KMS-11 (cell line): ENCODE results near the gene IMMP2L.

Experiments
- H2AFZ ChIP-seq: fragments of 200-600 bp; sonication (generic); 2 replicates; pipeline ENCODE4 v1.6.1; 2016; ENCODE audit warnings: antibody characterized with exemption, mixed run types, low read depth
- H3K27ac ChIP-seq: fragments of 200-600 bp; sonication (generic); 2 replicates; pipeline ENCODE4 v1.6.1; 2016; ENCODE audit warnings: mild to moderate bottlenecking, mixed run types
- H3K27me3 ChIP-seq: fragments of 200-600 bp; sonication (generic); 2 replicates; pipeline ENCODE4 v1.6.1; 2017; ENCODE audit warnings: mild to moderate bottlenecking, low read depth, mixed run types, moderate library complexity; ENCODE audit not compliant: insufficient read depth
- H3K36me3 ChIP-seq: fragments of 200-600 bp; sonication (generic); 2 replicates; pipeline ENCODE4 v1.6.1; 2017; ENCODE audit warnings: mild to moderate bottlenecking, mixed run types; ENCODE audit not compliant: insufficient read depth
- H3K4me1 ChIP-seq: fragments of 200-600 bp; sonication (generic); 2 replicates; pipeline ENCODE4 v1.6.1; 2016; ENCODE audit warnings: mild to moderate bottlenecking, low read depth, mixed run types; ENCODE audit not compliant: poor library complexity, severe bottlenecking
- H3K4me2 ChIP-seq: fragments of 200-600 bp; sonication (generic); 2 replicates; pipeline ENCODE4 v1.7.0; 2016; ENCODE audit warnings: mild to moderate bottlenecking, mixed run types
- H3K4me3 ChIP-seq: fragments of 200-600 bp; sonication (generic); IDR thresholded peaks from 2 replicates; pipeline ENCODE4 v1.6.1; 2017; ENCODE audit warnings: low read depth, low read length, mixed read lengths; ENCODE audit not compliant: insufficient read depth
- H3K79me2 ChIP-seq: fragments of 200-600 bp; sonication (generic); 2 replicates; pipeline ENCODE4 v1.6.1; 2016; ENCODE audit warnings: low read depth, mixed run types; ENCODE audit not compliant: insufficient read depth
- H3K9ac ChIP-seq: fragments of 200-600 bp; sonication (generic); 2 replicates; pipeline ENCODE4 v1.6.1; 2016; ENCODE audit warnings: mild to moderate bottlenecking, mixed run types
- H4K20me1 ChIP-seq: fragments of 200-600 bp; sonication (generic); 2 replicates; pipeline ENCODE4 v1.6.1; 2016; ENCODE audit warnings: mild to moderate bottlenecking, mixed run types; ENCODE audit not compliant: insufficient read depth
- TF ChIP-seq, protein P1 (sequence below): fragments of 200-600 bp; sonication (generic); conservative IDR thresholded peaks from 2 replicates; pipeline ENCODE4 v1.6.1; 2017; ENCODE audit warnings: low read depth, mild to moderate bottlenecking, antibody characterized with exemption, low read length, moderate library complexity, mixed read lengths

IMMP2L gene

DNA sequence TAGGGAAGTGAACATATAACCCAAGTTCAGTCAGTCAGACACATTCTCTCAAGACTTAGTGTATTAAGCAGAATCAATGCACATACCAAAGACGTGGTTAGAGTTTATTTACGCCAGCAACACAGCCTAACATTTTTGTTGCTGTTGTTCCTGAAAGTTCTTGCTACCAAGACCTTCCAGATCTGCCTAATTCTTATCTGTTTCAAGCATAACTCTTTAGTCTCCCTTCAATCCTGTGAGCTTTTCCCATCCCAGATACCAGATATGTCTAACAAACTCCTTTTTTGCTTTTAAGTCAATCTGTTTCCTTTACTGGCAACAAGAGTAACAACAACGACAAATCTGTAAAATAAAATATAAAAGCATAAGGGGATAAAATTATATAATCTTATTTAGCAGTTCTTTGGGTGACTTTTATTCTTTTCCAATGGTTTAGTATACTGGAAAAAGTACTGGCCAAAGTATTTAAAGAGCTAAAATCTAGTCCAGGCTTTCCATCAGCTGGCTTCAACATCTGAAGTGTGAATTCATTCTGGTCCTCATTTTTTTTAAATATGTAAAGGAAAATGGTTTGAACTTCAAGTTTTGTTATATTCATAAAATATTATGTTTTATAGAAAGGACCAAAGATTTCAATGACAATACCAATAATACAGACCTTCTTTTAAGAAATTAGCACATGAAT is 193.8 kb downstream of the IMMP2L start:
- H3K4me2 ChIP-seq, result no peak overlapping the region
- TF ChIP-seq, protein P1, sequence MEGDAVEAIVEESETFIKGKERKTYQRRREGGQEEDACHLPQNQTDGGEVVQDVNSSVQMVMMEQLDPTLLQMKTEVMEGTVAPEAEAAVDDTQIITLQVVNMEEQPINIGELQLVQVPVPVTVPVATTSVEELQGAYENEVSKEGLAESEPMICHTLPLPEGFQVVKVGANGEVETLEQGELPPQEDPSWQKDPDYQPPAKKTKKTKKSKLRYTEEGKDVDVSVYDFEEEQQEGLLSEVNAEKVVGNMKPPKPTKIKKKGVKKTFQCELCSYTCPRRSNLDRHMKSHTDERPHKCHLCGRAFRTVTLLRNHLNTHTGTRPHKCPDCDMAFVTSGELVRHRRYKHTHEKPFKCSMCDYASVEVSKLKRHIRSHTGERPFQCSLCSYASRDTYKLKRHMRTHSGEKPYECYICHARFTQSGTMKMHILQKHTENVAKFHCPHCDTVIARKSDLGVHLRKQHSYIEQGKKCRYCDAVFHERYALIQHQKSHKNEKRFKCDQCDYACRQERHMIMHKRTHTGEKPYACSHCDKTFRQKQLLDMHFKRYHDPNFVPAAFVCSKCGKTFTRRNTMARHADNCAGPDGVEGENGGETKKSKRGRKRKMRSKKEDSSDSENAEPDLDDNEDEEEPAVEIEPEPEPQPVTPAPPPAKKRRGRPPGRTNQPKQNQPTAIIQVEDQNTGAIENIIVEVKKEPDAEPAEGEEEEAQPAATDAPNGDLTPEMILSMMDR, result no peak
- no peaks in the 10 kb centered on the region for H3K4me1 ChIP-seq
- no peak overlapping the region for H3K4me3 ChIP-seq
- H3K27ac ChIP-seq, result no peak overlapping the region
- H3K36me3 ChIP-seq, result no peaks in the 10 kb centered on the region
- H4K20me1 ChIP-seq, result no peaks in the 10 kb centered on the region
- no peak overlapping the region for H2AFZ ChIP-seq
- H3K9ac ChIP-seq, result no peak overlapping the region
- no peaks in the 10 kb centered on the region for H3K79me2 ChIP-seq
- H3K27me3 ChIP-seq, result no peaks in the 10 kb centered on the region

DNA sequence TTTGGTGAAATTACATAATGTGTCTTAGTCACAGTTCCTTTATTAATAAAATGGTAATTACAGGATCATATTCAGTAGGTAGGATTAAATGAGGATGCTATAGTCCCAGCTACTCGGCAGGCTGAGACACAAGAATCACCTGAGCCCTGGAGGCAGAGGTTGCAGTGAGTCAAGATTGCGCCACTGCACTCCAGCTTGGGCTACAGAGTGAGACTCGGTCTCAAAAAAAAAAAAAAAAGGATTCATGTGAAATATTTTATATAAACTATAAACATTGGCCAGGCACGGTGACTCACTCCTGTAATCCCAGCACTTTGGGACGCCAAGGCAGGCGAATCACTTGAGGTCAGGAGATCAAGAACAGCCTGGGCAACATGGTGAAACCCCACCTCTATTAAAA is 197.9 kb downstream of the IMMP2L start:
- H4K20me1 ChIP-seq, result no peaks in the 10 kb centered on the region
- H3K4me2 ChIP-seq, result no peak overlapping the region
- no peak overlapping the region for H3K9ac ChIP-seq
- TF ChIP-seq, protein P1, result no peak
- no peaks in the 10 kb centered on the region for H3K79me2 ChIP-seq
- H3K27me3 ChIP-seq, result no peaks in the 10 kb centered on the region
- H3K4me1 ChIP-seq, result no peaks in the 10 kb centered on the region
- no peaks in the 10 kb centered on the region for H3K36me3 ChIP-seq
- H2AFZ ChIP-seq, result no peak overlapping the region
- H3K27ac ChIP-seq, result no peak overlapping the region
- H3K4me3 ChIP-seq, result no peak overlapping the region

DNA sequence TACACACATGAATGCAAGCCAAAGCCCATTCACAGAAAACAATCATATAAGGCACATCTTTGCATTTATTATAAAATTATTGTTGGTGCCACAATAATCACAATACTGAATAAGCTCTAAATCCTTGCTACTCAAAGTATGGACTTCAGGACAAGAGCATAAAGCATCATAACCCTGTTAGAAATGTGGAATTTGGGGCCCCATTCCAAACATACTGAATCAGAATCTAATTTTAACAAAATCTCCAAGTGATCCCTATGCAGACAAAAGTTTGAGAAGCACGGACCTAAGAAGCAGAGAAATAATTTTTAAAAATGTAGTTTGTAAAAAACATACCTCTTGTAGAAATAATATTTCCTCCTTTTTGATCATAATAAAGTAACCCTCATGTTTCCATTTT is 199.2 kb downstream of the IMMP2L start:
- Histone ChIP-seq H4K20me1 (no peaks in the 10 kb centered on the region), H3K4me1 (no peaks in the 10 kb centered on the region), H3K79me2 (no peaks in the 10 kb centered on the region), H3K27me3 (no peaks in the 10 kb centered on the region), H3K27ac (no peak overlapping the region), H2AFZ (no peak overlapping the region), H3K4me2 (no peak overlapping the region), H3K9ac (no peak overlapping the region), H3K36me3 (no peaks in the 10 kb centered on the region), H3K4me3 (no peak overlapping the region)
- TF ChIP-seq, protein P1, result no peak

DNA sequence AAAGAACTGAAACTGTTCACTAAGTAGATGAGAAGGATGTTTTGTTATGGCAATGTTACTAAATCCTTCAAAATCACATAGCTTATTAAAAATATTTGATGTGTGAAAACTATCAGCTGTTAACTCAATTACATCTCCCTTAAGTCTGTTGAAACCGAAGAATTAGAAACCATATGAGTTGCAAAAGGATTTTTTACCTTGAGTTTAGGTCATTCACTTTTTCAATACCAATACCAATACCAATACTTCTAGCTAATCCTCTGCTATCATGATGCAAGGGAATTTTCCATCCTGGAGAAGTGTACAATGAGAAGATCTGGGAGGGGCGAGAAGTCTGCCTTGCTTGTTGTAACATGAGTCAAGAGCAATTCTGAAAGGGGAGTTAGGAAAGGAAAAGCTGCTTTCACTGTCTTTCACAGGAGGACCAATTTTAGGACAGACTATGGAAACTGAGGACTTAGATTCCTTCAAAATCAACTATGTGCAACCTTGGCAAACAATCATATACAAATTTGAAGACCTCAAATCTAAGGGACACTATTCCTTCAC is 199.7 kb downstream of the IMMP2L start:
- no peaks in the 10 kb centered on the region for H3K4me1 ChIP-seq
- no peak overlapping the region for H2AFZ ChIP-seq
- H4K20me1 ChIP-seq, result no peaks in the 10 kb centered on the region
- TF ChIP-seq, protein P1, result no peak
- H3K4me3 ChIP-seq, result no peak overlapping the region
- H3K36me3 ChIP-seq, result no peaks in the 10 kb centered on the region
- H3K4me2 ChIP-seq, result no peak overlapping the region
- no peak overlapping the region for H3K9ac ChIP-seq
- no peak overlapping the region for H3K27ac ChIP-seq
- no peaks in the 10 kb centered on the region for H3K27me3 ChIP-seq
- H3K79me2 ChIP-seq, result no peaks in the 10 kb centered on the region
